Endodermal cell (in vitro differentiated cells): ENCODE data around the gene DBNL. TPM values are rescaled to one million over a fixed set of nuclear protein-coding genes. Genes with fewer than 3 reads are reported as not detected.

ENCODE experiments used
- DNase-seq: peaks from one replicate; pipeline ENCODE4 v3.0.0-alpha.2; 2017
- H3K27ac ChIP-seq: 2 replicates; pipeline ENCODE4 v1.5.1; 2013; ENCODE audit warnings: mild to moderate bottlenecking, low read depth, low read length, moderate library complexity
- H3K27me3 ChIP-seq: 2 replicates; pipeline ENCODE4 v1.6.1; 2013; ENCODE audit warnings: mild to moderate bottlenecking, low read length, moderate library complexity; ENCODE audit not compliant: insufficient read depth, control insufficient read depth, poor library complexity, severe bottlenecking
- H3K36me3 ChIP-seq: 2 replicates; pipeline ENCODE4 v1.7.0; 2013; ENCODE audit warnings: mild to moderate bottlenecking, low read length, moderate library complexity; ENCODE audit not compliant: control insufficient read depth, insufficient read depth
- H3K4me1 ChIP-seq: one replicate; pipeline ENCODE4 v1.7.0; 2013; ENCODE audit warnings: low read length; ENCODE audit not compliant: control insufficient read depth, insufficient read depth
- H3K4me3 ChIP-seq: 2 replicates; pipeline ENCODE4 v1.5.1; 2013; ENCODE audit warnings: mild to moderate bottlenecking, low read length, moderate library complexity
- H3K9ac ChIP-seq: 2 replicates; pipeline ENCODE4 v1.6.1; 2013; ENCODE audit warnings: mild to moderate bottlenecking, low read length, moderate library complexity; ENCODE audit not compliant: poor library complexity, severe bottlenecking; ENCODE audit errors: extremely low read depth
- H3K9me3 ChIP-seq: 2 replicates; pipeline ENCODE4 v1.6.1; 2013; ENCODE audit warnings: mild to moderate bottlenecking, low read length, moderate library complexity; ENCODE audit not compliant: control insufficient read depth
- H3K27ac Mint-ChIP-seq: 2 replicates; pipeline ENCODE4 v1.8.0; 2020; ENCODE audit warnings: mixed read lengths
- H3K27me3 Mint-ChIP-seq: 2 replicates; pipeline ENCODE4 v1.8.0; 2021; ENCODE audit warnings: mild to moderate bottlenecking, mixed read lengths; ENCODE audit not compliant: insufficient read depth
- H3K36me3 Mint-ChIP-seq: 2 replicates; pipeline ENCODE4 v1.8.0; 2020; ENCODE audit warnings: low read depth, mixed read lengths
- H3K4me1 Mint-ChIP-seq: 2 replicates; pipeline ENCODE4 v1.8.0; 2020; ENCODE audit warnings: mixed read lengths
- H3K4me3 Mint-ChIP-seq: 2 replicates; pipeline ENCODE4 v1.8.0; 2020; ENCODE audit warnings: mild to moderate bottlenecking, moderate library complexity, mixed read lengths
- H3K9me3 Mint-ChIP-seq: 2 replicates; pipeline ENCODE4 v1.8.0; 2020; ENCODE audit warnings: mild to moderate bottlenecking, mixed read lengths
- CTCF ChIP-seq: fragments of 200-600 bp; sonication (generic); conservative IDR thresholded peaks from 2 replicates; pipeline ENCODE4 v1.5.0; 2021; ENCODE audit warnings: antibody characterized with exemption, mild to moderate bottlenecking
- WGBS, 2 experiments: methylation state at CpG; one replicate each; pipeline versions ENCODE4 v1.1.5 to v1.1.7; 2013; ENCODE audit warnings: missing lambda C conversion rate in 2 of 2, mixed read lengths in 1 of 2; ENCODE audit not compliant: insufficient coverage in 1 of 2, insufficient read length in 1 of 2; 5-methylcytosine and 5-hydroxymethylcytosine counted together
- total RNA-seq, 2 donors: library from RNA; stranded (reverse); fragmentation: NEBNext Ultra II Directional in 1 of 2; extraction: Animal tissue kit (Norgen Biotek cat#: 25700) in 1 of 2; gene quantifications; 2 replicates in 1 of 2; 3 replicates in 1 of 2; pipeline ENCODE4 v1.2.1, GENCODE V29; 2021

The DBNL gene
- total RNA-seq, 2 donors from 2014 or later = 47.0 to 50.9 TPM

- H3K27me3 Mint-ChIP-seq = peaks cover 21% of the 10 kb centered on the region
- Histone ChIP-seq H3K27ac (no peak overlapping the region), H3K36me3 (no peaks in the 10 kb centered on the region), H3K27me3 (peaks cover 5% of the 10 kb centered on the region), H3K9ac (no peak overlapping the region), H3K9me3 (no peaks in the 10 kb centered on the region), H3K4me3 (no peak overlapping the region), H3K4me1 (no peaks in the 10 kb centered on the region)
- H3K27ac Mint-ChIP-seq = no peak overlapping the region
- H3K4me3 Mint-ChIP-seq = peak overlapping the region; percentile 66
- H3K4me1 Mint-ChIP-seq = peaks cover 8% of the 10 kb centered on the region
- DNase-seq = no peak
- WGBS, 2 experiments = 64 to 72% methylated on average over 6 to 8 of the region's 8 CpGs
- no peaks in the 10 kb centered on the region for H3K36me3 Mint-ChIP-seq
- H3K9me3 Mint-ChIP-seq = no peaks in the 10 kb centered on the region
- no peak for TF ChIP-seq CTCF
Measured at GRCh38 chr7:44103566-44103922, 59.0 kb downstream of the DBNL start.

- H3K9me3 Mint-ChIP-seq = no peaks in the 10 kb centered on the region
- H3K36me3 Mint-ChIP-seq = no peaks in the 10 kb centered on the region
- no peak within 1 kb of the TSS for H3K27ac Mint-ChIP-seq
- peaks cover 5% of the 10 kb centered on the region for H3K27me3 ChIP-seq
- TF ChIP-seq CTCF = peak; percentile 44
- H3K4me3 Mint-ChIP-seq = peak within 1 kb of the TSS; percentile 66
- H3K4me1 ChIP-seq = no peaks in the 10 kb centered on the region
- H3K4me1 Mint-ChIP-seq = peaks cover 8% of the 10 kb centered on the region
- H3K9ac ChIP-seq = peak within 1 kb of the TSS; percentile 53
- no peaks in the 10 kb centered on the region for H3K9me3 ChIP-seq
- WGBS, 2 experiments = 3 to 50% methylated on average over 2 to 70 of the region's 87 CpGs
- H3K36me3 ChIP-seq = no peaks in the 10 kb centered on the region
- no peak within 1 kb of the TSS for H3K27ac ChIP-seq
- peak within 1 kb of the TSS; percentile 70 for H3K4me3 ChIP-seq
- peaks cover 21% of the 10 kb centered on the region for H3K27me3 Mint-ChIP-seq
- peak; percentile 86 for DNase-seq
Measured at GRCh38 chr7:44103923-44104859, 59.7 kb downstream of the DBNL start, which contains the start of gene AEBP1. Gene AEBP1, plus strand, starts transcription at chr7:44104345. Its CDS starts 321 bp downstream, at chr7:44104666.

GRCh38 chr7:44104860-44105771 is 60.6 kb downstream of the DBNL start:
- peak overlapping the region; percentile 66 for H3K4me3 Mint-ChIP-seq
- H3K9me3 Mint-ChIP-seq = no peaks in the 10 kb centered on the region
- TF ChIP-seq CTCF = no peak
- no peaks in the 10 kb centered on the region for H3K4me1 ChIP-seq
- H3K36me3 ChIP-seq = no peaks in the 10 kb centered on the region
- peak overlapping the region; percentile 70 for H3K4me3 ChIP-seq
- DNase-seq = peak; percentile 72
- no peak overlapping the region for H3K27ac Mint-ChIP-seq
- peaks cover 5% of the 10 kb centered on the region for H3K27me3 ChIP-seq
- H3K4me1 Mint-ChIP-seq = peaks cover 8% of the 10 kb centered on the region
- peaks cover 6% of the 10 kb centered on the region for H3K36me3 Mint-ChIP-seq
- peak overlapping the region; percentile 53 for H3K9ac ChIP-seq
- no peaks in the 10 kb centered on the region for H3K9me3 ChIP-seq
- H3K27me3 Mint-ChIP-seq = peaks cover 21% of the 10 kb centered on the region
- H3K27ac ChIP-seq = no peak overlapping the region
- WGBS, 2 experiments = 28 to 31% methylated on average over 12 to 28 of the region's 28 CpGs
